Ovary (tissue), 3 donors: ENCODE results near the gene A4GALT.

ENCODE experiments used
- EP300 ChIP-seq: sonication (generic); formaldehyde crosslinking; IDR thresholded peaks from one replicate; pipeline ENCODE4 v1.6.1; 2017; ENCODE audit warnings: antibody characterized with exemption
- POLR2A ChIP-seq: fragments of 450-650 bp; IDR thresholded peaks from one replicate; pipeline ENCODE4 v1.6.1; 2017; ENCODE audit warnings: antibody characterized with exemption, mild to moderate bottlenecking, moderate library complexity
- TF ChIP-seq, protein P1 (sequence below), 3 donors: fragments of 450-650 bp in 2 of 3; fragments of 200-600 bp in 1 of 3; IDR thresholded peaks; one replicate each; pipeline versions ENCODE4 v1.5.1 to v1.8.0; 2016 to 2022; ENCODE audit warnings: antibody characterized with exemption in 3 of 3, mild to moderate bottlenecking in 1 of 3
- donor health status: DM: no; HTN: no; CAD: no.

DNA sequence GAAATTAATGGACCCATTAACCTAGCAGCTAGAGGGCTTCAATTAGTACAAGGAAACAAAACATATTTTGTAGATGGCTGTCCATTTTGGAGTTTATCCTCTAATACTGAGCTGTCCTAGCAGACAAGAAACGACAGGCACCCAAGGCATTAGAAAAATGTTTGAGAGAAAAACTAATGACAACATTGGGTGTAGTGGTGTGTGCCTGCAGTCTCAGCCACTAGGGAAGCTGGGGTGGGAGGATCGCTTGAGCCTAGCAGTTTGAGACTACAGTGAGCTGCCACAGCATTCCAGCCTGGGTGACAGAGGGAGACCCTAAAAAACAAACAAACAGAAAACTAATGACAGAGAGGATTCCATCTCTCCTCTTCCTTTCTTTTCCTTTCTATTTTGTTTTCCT is 1.5 kb downstream of the A4GALT start:
- TF ChIP-seq, protein P1, sequence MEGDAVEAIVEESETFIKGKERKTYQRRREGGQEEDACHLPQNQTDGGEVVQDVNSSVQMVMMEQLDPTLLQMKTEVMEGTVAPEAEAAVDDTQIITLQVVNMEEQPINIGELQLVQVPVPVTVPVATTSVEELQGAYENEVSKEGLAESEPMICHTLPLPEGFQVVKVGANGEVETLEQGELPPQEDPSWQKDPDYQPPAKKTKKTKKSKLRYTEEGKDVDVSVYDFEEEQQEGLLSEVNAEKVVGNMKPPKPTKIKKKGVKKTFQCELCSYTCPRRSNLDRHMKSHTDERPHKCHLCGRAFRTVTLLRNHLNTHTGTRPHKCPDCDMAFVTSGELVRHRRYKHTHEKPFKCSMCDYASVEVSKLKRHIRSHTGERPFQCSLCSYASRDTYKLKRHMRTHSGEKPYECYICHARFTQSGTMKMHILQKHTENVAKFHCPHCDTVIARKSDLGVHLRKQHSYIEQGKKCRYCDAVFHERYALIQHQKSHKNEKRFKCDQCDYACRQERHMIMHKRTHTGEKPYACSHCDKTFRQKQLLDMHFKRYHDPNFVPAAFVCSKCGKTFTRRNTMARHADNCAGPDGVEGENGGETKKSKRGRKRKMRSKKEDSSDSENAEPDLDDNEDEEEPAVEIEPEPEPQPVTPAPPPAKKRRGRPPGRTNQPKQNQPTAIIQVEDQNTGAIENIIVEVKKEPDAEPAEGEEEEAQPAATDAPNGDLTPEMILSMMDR (IDR thresholded peaks at IDR 0.05) = no peak
- TF ChIP-seq POLR2A = no peak
- no peak for TF ChIP-seq EP300
